HuH-7.5 (cell line): ENCODE data around the gene CHST4.
A peak's percentile ranks its signal among the peaks of the same experiment; 100 is the strongest.
"Not testable (repeated sequence)": the region's sequence is repeated elsewhere in the genome, so short reads cannot be mapped to it uniquely, and the experiment has no call there.

ENCODE experiments used
- DNase-seq: peaks from one replicate; pipeline ENCODE4 v3.0.0; 2011; ENCODE audit warnings: low spot score

CHST4 gene

GRCh38 chr16:71526111-71526631, at the start of gene CHST4:
Gene CHST4 (plus strand): TSS chr16:71526426. CDS start chr16:71536678, 10,252 bp downstream.
- no peak for DNase-seq

- no peak for DNase-seq
These were observed 49.6 kb upstream of the CHST4 start for GRCh38 chr16:71476457-71477124.

- DNase-seq = peak; percentile 42
These were observed 46.8 kb upstream of the CHST4 start for GRCh38 chr16:71479420-71479819.

GRCh38 chr16:71480956-71481355, 45.3 kb upstream of the CHST4 start:
- DNase-seq = no peak

GRCh38 chr16:71482569-71482968, 43.7 kb upstream of the CHST4 start:
- DNase-seq = no peak

GRCh38 chr16:71484006-71484893, 42.0 kb upstream of the CHST4 start:
- DNase-seq = peak; percentile 73

- DNase-seq = no peak
These were observed 37.1 kb upstream of the CHST4 start, which contains the start of gene ZNF19 for GRCh38 chr16:71489122-71489521. Gene ZNF19 (minus strand): TSS chr16:71489324. CDS start chr16:71482114, 7,210 bp downstream.

- DNase-seq = no peak
These were observed 35.9 kb upstream of the CHST4 start for GRCh38 chr16:71490361-71490760.

GRCh38 chr16:71491054-71491453, 35.2 kb upstream of the CHST4 start:
- no peak for DNase-seq

GRCh38 chr16:71492786-71493185, 33.4 kb upstream of the CHST4 start:
- no peak for DNase-seq

GRCh38 chr16:71493213-71493612, 33.0 kb upstream of the CHST4 start:
- DNase-seq = no peak

GRCh38 chr16:71498031-71498430, 28.2 kb upstream of the CHST4 start:
- no peak for DNase-seq

- peak; percentile 57 for DNase-seq
These were observed 26.4 kb upstream of the CHST4 start for GRCh38 chr16:71499775-71500364.

GRCh38 chr16:71500964-71501363, 25.3 kb upstream of the CHST4 start:
- no peak for DNase-seq

- DNase-seq = no peak
These were observed 24.7 kb upstream of the CHST4 start for GRCh38 chr16:71501547-71501946.

- not testable (repeated sequence) for DNase-seq
These were observed 22.2 kb upstream of the CHST4 start for GRCh38 chr16:71504051-71504450.

GRCh38 chr16:71504901-71505300, 21.3 kb upstream of the CHST4 start:
- no peak for DNase-seq

- DNase-seq = no peak
These were observed 19.2 kb upstream of the CHST4 start for GRCh38 chr16:71507061-71507460.

GRCh38 chr16:71513302-71513701, 12.9 kb upstream of the CHST4 start:
- no peak for DNase-seq

- DNase-seq = no peak
These were observed 11.8 kb upstream of the CHST4 start for GRCh38 chr16:71514476-71514875.

GRCh38 chr16:71515026-71515425, 11.2 kb upstream of the CHST4 start:
- DNase-seq = peak; percentile 58

GRCh38 chr16:71520550-71520949, 5.7 kb upstream of the CHST4 start:
- no peak for DNase-seq
